H9 (cell line): ENCODE results near the gene NYAP1. TPM values are rescaled to one million over a fixed set of nuclear protein-coding genes. Genes with fewer than 3 reads are reported as not detected.
"Not testable (repeated sequence)": the region's sequence is repeated elsewhere in the genome, so short reads cannot be mapped to it uniquely, and the experiment has no call there.

Source experiments
- DNase-seq: peaks from one replicate; pipeline ENCODE4 v3.0.0-alpha.2; 2017
- H2AFZ ChIP-seq: one replicate; pipeline ENCODE4 v1.6.1; 2013; ENCODE audit warnings: mild to moderate bottlenecking, low read length, control low read depth, moderate library complexity
- H2AK5ac ChIP-seq: 2 replicates; pipeline ENCODE4 v1.6.1; 2013; ENCODE audit warnings: low read length, control low read depth, mixed read lengths; ENCODE audit not compliant: insufficient read length
- H2BK120ac ChIP-seq: one replicate; pipeline ENCODE4 v1.6.1; 2013; ENCODE audit warnings: low read depth, mild to moderate bottlenecking, low read length, control low read depth, inconsistent platforms; ENCODE audit not compliant: poor library complexity, severe bottlenecking
- H2BK12ac ChIP-seq: 2 replicates; pipeline ENCODE4 v1.6.1; 2013; ENCODE audit warnings: low read length, control low read depth, mixed read lengths, low read depth; ENCODE audit not compliant: insufficient read length
- H2BK15ac ChIP-seq: 2 replicates; pipeline ENCODE4 v1.6.1; 2013; ENCODE audit warnings: low read depth, low read length, control low read depth
- H2BK20ac ChIP-seq: one replicate; pipeline ENCODE4 v1.6.1; 2013; ENCODE audit warnings: low read depth, mild to moderate bottlenecking, low read length, control low read depth, inconsistent platforms; ENCODE audit not compliant: poor library complexity, severe bottlenecking
- H2BK5ac ChIP-seq: 2 replicates; pipeline ENCODE4 v1.6.1; 2013; ENCODE audit warnings: low read length, control low read depth, mixed read lengths; ENCODE audit not compliant: insufficient read length
- H3K14ac ChIP-seq: 2 replicates; pipeline ENCODE4 v1.6.1; 2013; ENCODE audit warnings: low read length, control low read depth; ENCODE audit not compliant: insufficient read depth
- H3K18ac ChIP-seq: 2 replicates; pipeline ENCODE4 v1.6.1; 2013; ENCODE audit warnings: low read depth, mild to moderate bottlenecking, mixed read lengths, low read length, control low read depth; ENCODE audit not compliant: insufficient read length
- H3K23ac ChIP-seq: 2 replicates; pipeline ENCODE4 v1.6.1; 2013; ENCODE audit warnings: low read length, control low read depth, mixed read lengths, low read depth; ENCODE audit not compliant: insufficient read length
- H3K23me2 ChIP-seq: 2 replicates; pipeline ENCODE4 v1.6.1; 2013; ENCODE audit warnings: low read depth, mild to moderate bottlenecking, mixed read lengths, low read length, control low read depth; ENCODE audit not compliant: insufficient read length, poor library complexity, severe bottlenecking
- H3K27ac ChIP-seq: 2 replicates; pipeline ENCODE4 v1.5.1; 2013; ENCODE audit warnings: low read length, control low read depth, mixed read lengths, low read depth; ENCODE audit not compliant: insufficient read length
- H3K27me3 ChIP-seq: 2 replicates; pipeline ENCODE4 v1.6.1; 2013; ENCODE audit warnings: low read length, control low read depth, inconsistent platforms; ENCODE audit not compliant: insufficient read depth
- H3K4ac ChIP-seq: 2 replicates; pipeline ENCODE4 v1.6.1; 2013; ENCODE audit warnings: low read depth, mild to moderate bottlenecking, control low read depth, inconsistent platforms, low read length, moderate library complexity
- H3K4me1 ChIP-seq: 2 replicates; pipeline ENCODE4 v1.6.1; 2013; ENCODE audit warnings: low read length, control low read depth, inconsistent platforms; ENCODE audit not compliant: insufficient read depth
- H3K4me2 ChIP-seq: 2 replicates; pipeline ENCODE4 v1.6.1; 2013; ENCODE audit warnings: low read length, control low read depth, mixed read lengths; ENCODE audit not compliant: insufficient read length, insufficient read depth
- H3K56ac ChIP-seq: 2 replicates; pipeline ENCODE4 v1.6.1; 2013; ENCODE audit warnings: low read depth, mild to moderate bottlenecking, mixed read lengths, low read length, control low read depth; ENCODE audit not compliant: insufficient read length
- H3K79me1 ChIP-seq: 2 replicates; pipeline ENCODE4 v1.6.1; 2013; ENCODE audit warnings: low read depth, mild to moderate bottlenecking, moderate library complexity, low read length, control low read depth, inconsistent platforms; ENCODE audit not compliant: insufficient read depth, poor library complexity, severe bottlenecking
- H3K79me2 ChIP-seq: 2 replicates; pipeline ENCODE4 v1.6.1; 2013; ENCODE audit warnings: low read length, control low read depth, inconsistent platforms; ENCODE audit not compliant: insufficient read depth
- H3K9ac ChIP-seq: 2 replicates; pipeline ENCODE4 v1.6.1; 2013; ENCODE audit warnings: low read length, control low read depth, mixed read lengths; ENCODE audit not compliant: insufficient read length; ENCODE audit errors: extremely low read depth
- H3K9me3 ChIP-seq: one replicate; pipeline ENCODE4 v1.6.1; 2013; ENCODE audit warnings: low read depth, low read length, inconsistent platforms; ENCODE audit not compliant: control insufficient read depth
- H3T11ph ChIP-seq: one replicate; pipeline ENCODE4 v1.6.1; 2013; ENCODE audit warnings: mild to moderate bottlenecking, low read length, control low read depth, inconsistent platforms
- H4K20me1 ChIP-seq: one replicate; pipeline ENCODE4 v1.6.1; 2013; ENCODE audit not compliant: control insufficient read depth, insufficient read length, insufficient read depth
- H4K5ac ChIP-seq: 2 replicates; pipeline ENCODE4 v1.6.1; 2013; ENCODE audit warnings: low read depth, mild to moderate bottlenecking, mixed read lengths, low read length, control low read depth; ENCODE audit not compliant: insufficient read length
- H4K8ac ChIP-seq: replicated peaks from 2 replicates; pipeline ENCODE4 v1.6.1; 2013; ENCODE audit warnings: low read length, control low read depth, mixed read lengths, low read depth; ENCODE audit not compliant: insufficient read length
- H4K91ac ChIP-seq: 2 replicates; pipeline ENCODE4 v1.6.1; 2013; ENCODE audit warnings: low read depth, mild to moderate bottlenecking, moderate library complexity, mixed read lengths, low read length, control low read depth; ENCODE audit not compliant: insufficient read length
- H3K27ac Mint-ChIP-seq, 3 experiments: 2 replicates in 2 of 3; 3 replicates in 1 of 3; pipeline ENCODE4 v1.8.0; 2020 to 2021; ENCODE audit warnings: mixed read lengths in 3 of 3, mild to moderate bottlenecking in 1 of 3, moderate library complexity in 1 of 3
- H3K27me3 Mint-ChIP-seq: 2 replicates; pipeline ENCODE4 v1.8.0; 2021; ENCODE audit warnings: low read depth, mild to moderate bottlenecking, moderate library complexity, mixed read lengths
- H3K36me3 Mint-ChIP-seq, 3 experiments: 2 replicates in 2 of 3; 3 replicates in 1 of 3; pipeline ENCODE4 v1.8.0; 2020 to 2021; ENCODE audit warnings: low read depth in 3 of 3, mixed read lengths in 3 of 3; ENCODE audit not compliant: insufficient read depth in 1 of 3
- H3K4me1 Mint-ChIP-seq, 2 experiments: 2 replicates each; pipeline ENCODE4 v1.8.0; 2020; ENCODE audit warnings: mixed read lengths in 2 of 2
- H3K4me3 Mint-ChIP-seq, 2 experiments: 2 replicates in 1 of 2; 3 replicates in 1 of 2; pipeline ENCODE4 v1.8.0; 2020 to 2021; ENCODE audit warnings: mild to moderate bottlenecking in 2 of 2, mixed read lengths in 2 of 2, moderate library complexity in 1 of 2
- H3K9me3 Mint-ChIP-seq, 2 experiments: 2 replicates in 1 of 2; 3 replicates in 1 of 2; pipeline ENCODE4 v1.8.0; 2020; ENCODE audit warnings: mild to moderate bottlenecking in 2 of 2, mixed read lengths in 2 of 2, moderate library complexity in 1 of 2
- WGBS: extraction: QIAGEN DNeasy Blood & Tissue Kit; methylation state at CpG from one replicate; pipeline ENCODE4 v1.1.7; 2013; ENCODE audit warnings: missing lambda C conversion rate, low lambda C conversion rate, mixed read lengths; ENCODE audit not compliant: insufficient read length; ENCODE audit errors: extremely low coverage; 5-methylcytosine and 5-hydroxymethylcytosine counted together
- total RNA-seq: library from RNA; stranded (reverse); gene quantifications from 2 replicates; pipeline ENCODE4 v1.2.1, GENCODE V29; 2021
- TF ChIP-seq, protein P1 (sequence below): fragments of 200-600 bp; sonication (generic); conservative IDR thresholded peaks from 3 replicates; pipeline ENCODE4 v1.8.0; 2021; ENCODE audit warnings: antibody characterized with exemption, mild to moderate bottlenecking

Gene NYAP1
- total RNA-seq, 1 experiment from 2014 or later, result 3.2 TPM

DNA sequence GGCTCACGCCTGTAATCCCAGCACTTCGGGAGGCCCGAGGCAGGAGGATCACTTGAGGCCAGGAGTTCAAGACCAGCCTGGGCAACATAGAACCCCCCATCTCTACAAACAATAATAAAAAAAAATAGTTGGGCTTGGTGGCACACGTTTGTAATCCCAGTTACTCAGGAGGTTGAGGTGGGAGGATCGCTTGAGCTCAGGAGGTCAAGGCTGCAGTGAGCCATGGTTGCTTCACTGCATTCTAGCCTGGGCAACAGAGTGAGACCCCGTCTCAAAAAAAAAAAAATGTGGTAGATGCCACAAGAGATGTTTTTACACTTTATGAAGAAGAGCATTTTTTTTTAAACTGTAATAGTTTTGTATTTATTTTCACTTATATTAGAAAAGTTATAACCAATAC, 12.8 kb downstream of the NYAP1 start:
- no peak overlapping the region for H2AFZ ChIP-seq
- no peak overlapping the region for H3K23ac ChIP-seq
- no peaks in the 10 kb centered on the region for H3K4me1 ChIP-seq
- Mint-ChIP-seq H3K27ac (no peak overlapping the region), H3K9me3 (no peaks in the 10 kb centered on the region), H3K36me3 (peaks cover 0 to 4% (median 3%) of the 10 kb centered on the region in 3 experiments; a peak in 2 of 7 replicates), H3K4me1 (peaks cover 8 to 15% of the 10 kb centered on the region in 2 experiments; a peak in 3 of 4 replicates), H3K4me3 (no peak overlapping the region), H3K27me3 (peaks cover 21% of the 10 kb centered on the region)
- no peak overlapping the region for H2BK120ac ChIP-seq
- no peaks in the 10 kb centered on the region for H3K9me3 ChIP-seq
- peaks cover 3% of the 10 kb centered on the region for H3K23me2 ChIP-seq
- H4K91ac ChIP-seq, result no peak overlapping the region
- H2BK12ac ChIP-seq, result no peak overlapping the region
- H3K9ac ChIP-seq, result no peak overlapping the region
- H3K27ac ChIP-seq, result no peak overlapping the region
- no peak overlapping the region for H3K18ac ChIP-seq
- H3K79me1 ChIP-seq, result no peaks in the 10 kb centered on the region
- no peak overlapping the region for H3K56ac ChIP-seq
- TF ChIP-seq, protein P1, sequence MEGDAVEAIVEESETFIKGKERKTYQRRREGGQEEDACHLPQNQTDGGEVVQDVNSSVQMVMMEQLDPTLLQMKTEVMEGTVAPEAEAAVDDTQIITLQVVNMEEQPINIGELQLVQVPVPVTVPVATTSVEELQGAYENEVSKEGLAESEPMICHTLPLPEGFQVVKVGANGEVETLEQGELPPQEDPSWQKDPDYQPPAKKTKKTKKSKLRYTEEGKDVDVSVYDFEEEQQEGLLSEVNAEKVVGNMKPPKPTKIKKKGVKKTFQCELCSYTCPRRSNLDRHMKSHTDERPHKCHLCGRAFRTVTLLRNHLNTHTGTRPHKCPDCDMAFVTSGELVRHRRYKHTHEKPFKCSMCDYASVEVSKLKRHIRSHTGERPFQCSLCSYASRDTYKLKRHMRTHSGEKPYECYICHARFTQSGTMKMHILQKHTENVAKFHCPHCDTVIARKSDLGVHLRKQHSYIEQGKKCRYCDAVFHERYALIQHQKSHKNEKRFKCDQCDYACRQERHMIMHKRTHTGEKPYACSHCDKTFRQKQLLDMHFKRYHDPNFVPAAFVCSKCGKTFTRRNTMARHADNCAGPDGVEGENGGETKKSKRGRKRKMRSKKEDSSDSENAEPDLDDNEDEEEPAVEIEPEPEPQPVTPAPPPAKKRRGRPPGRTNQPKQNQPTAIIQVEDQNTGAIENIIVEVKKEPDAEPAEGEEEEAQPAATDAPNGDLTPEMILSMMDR, result no peak
- no peaks in the 10 kb centered on the region for H4K20me1 ChIP-seq
- H3K14ac ChIP-seq, result no peak overlapping the region
- H3K4ac ChIP-seq, result no peak overlapping the region
- H4K8ac ChIP-seq, result no peak overlapping the region
- H3T11ph ChIP-seq, result no peak overlapping the region
- H2BK15ac ChIP-seq, result no peak overlapping the region
- H3K4me2 ChIP-seq, result no peak overlapping the region
- no peaks in the 10 kb centered on the region for H3K79me2 ChIP-seq
- no peaks in the 10 kb centered on the region; the same call in 1 of the 2 replicates for H3K27me3 ChIP-seq
- H2BK20ac ChIP-seq, result no peak overlapping the region
- no peak overlapping the region for H2AK5ac ChIP-seq
- WGBS, result no CpG with 5 or more reads among the region's 6 CpGs
- no peak overlapping the region for H2BK5ac ChIP-seq
- no peak for DNase-seq
- H4K5ac ChIP-seq, result no peak overlapping the region

DNA sequence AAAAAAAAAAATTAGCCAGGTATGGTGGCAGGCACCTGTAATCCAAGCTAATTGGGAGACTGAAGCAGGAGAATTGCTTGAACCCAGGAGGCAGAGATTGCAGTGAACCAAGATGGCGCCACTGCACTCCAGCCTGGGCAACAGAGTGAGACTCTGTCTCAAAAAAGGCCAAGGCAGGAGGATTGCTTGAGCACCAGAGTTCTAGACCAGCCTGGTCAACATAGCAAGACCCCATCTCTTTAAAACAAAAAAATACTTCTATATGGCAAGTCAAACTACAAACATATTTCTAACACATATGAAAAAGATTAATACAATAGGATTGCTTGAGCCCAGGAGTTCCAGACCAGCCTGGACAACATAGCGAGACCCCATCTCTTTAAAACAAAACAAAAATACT, 17.0 kb downstream of the NYAP1 start:
- H3K4me1 Mint-ChIP-seq, H3K23ac ChIP-seq, DNase-seq, H2BK15ac ChIP-seq, H2BK12ac ChIP-seq, H3K4me2 ChIP-seq, H3T11ph ChIP-seq, H3K79me1 ChIP-seq, H3K23me2 ChIP-seq, H3K27me3 ChIP-seq, H4K5ac ChIP-seq, H3K18ac ChIP-seq, H3K9me3 ChIP-seq, H3K56ac ChIP-seq, H3K27ac Mint-ChIP-seq, H3K79me2 ChIP-seq, H3K4me3 Mint-ChIP-seq, H2BK20ac ChIP-seq, H3K27me3 Mint-ChIP-seq, H2BK120ac ChIP-seq, H3K9ac ChIP-seq, H3K27ac ChIP-seq, H3K4me1 ChIP-seq, H4K91ac ChIP-seq, H3K4ac ChIP-seq, H3K9me3 Mint-ChIP-seq, H4K8ac ChIP-seq, H2AK5ac ChIP-seq, H2BK5ac ChIP-seq, H4K20me1 ChIP-seq, H2AFZ ChIP-seq, H3K36me3 Mint-ChIP-seq, H3K14ac ChIP-seq: not testable (repeated sequence)
- WGBS, result no CpG with 5 or more reads among the region's 2 CpGs
